GM19239 (cell line): ENCODE data around the gene ARHGAP24.
"Not testable (repeated sequence)": the region's sequence is repeated elsewhere in the genome, so short reads cannot be mapped to it uniquely, and the experiment has no call there.

Experiments
- DNase-seq: peaks from one replicate; pipeline ENCODE4 v3.0.0; 2011; ENCODE audit warnings: low spot score; ENCODE audit not compliant: insufficient read length
- FAIRE-seq: peaks from 2 replicates; lab custom pipeline; 2011; peaks lifted over from hg19 to GRCh38; lab: Jason Lieb, UNC

The ARHGAP24 gene

GRCh38 chr4:85478576-85478975 is 3.6 kb downstream of the ARHGAP24 start:
- FAIRE-seq (no peak), DNase-seq (no peak)

GRCh38 chr4:85482010-85482738 is 7.2 kb downstream of the ARHGAP24 start:
- FAIRE-seq (peak; percentile 75), DNase-seq (no peak)

- FAIRE-seq = no peak
- DNase-seq = no peak
These were observed 11.6 kb downstream of the ARHGAP24 start for GRCh38 chr4:85486425-85487086.

GRCh38 chr4:85488416-85488815 is 13.5 kb downstream of the ARHGAP24 start:
- FAIRE-seq = no peak
- no peak for DNase-seq

GRCh38 chr4:85489273-85489981 is 14.5 kb downstream of the ARHGAP24 start:
- no peak for FAIRE-seq

GRCh38 chr4:85491527-85491926 is 16.6 kb downstream of the ARHGAP24 start:
- DNase-seq (no peak), FAIRE-seq (no peak)

More at GRCh38 chr4:85489273-85489981, 14.5 kb downstream of the ARHGAP24 start:
- DNase-seq = no peak

GRCh38 chr4:85492336-85492735 is 17.4 kb downstream of the ARHGAP24 start:
- DNase-seq (no peak), FAIRE-seq (no peak)

- FAIRE-seq = no peak
These were observed 20.7 kb downstream of the ARHGAP24 start for GRCh38 chr4:85495621-85496020.

GRCh38 chr4:85496126-85496849 is 21.3 kb downstream of the ARHGAP24 start:
- FAIRE-seq (no peak), DNase-seq (no peak)

More at GRCh38 chr4:85495621-85496020, 20.7 kb downstream of the ARHGAP24 start:
- DNase-seq = no peak

GRCh38 chr4:85496933-85497332 is 22.0 kb downstream of the ARHGAP24 start:
- no peak for FAIRE-seq
- DNase-seq = no peak

GRCh38 chr4:85498068-85498733 is 23.3 kb downstream of the ARHGAP24 start:
- FAIRE-seq = peak; percentile 18

GRCh38 chr4:85499573-85499972 is 24.6 kb downstream of the ARHGAP24 start:
- DNase-seq (no peak), FAIRE-seq (no peak)

More at GRCh38 chr4:85498068-85498733, 23.3 kb downstream of the ARHGAP24 start:
- DNase-seq = no peak

- FAIRE-seq (no peak), DNase-seq (no peak)
These were observed 25.3 kb downstream of the ARHGAP24 start for GRCh38 chr4:85500110-85500867.

- not testable (repeated sequence) for FAIRE-seq, DNase-seq
These were observed 26.2 kb downstream of the ARHGAP24 start for GRCh38 chr4:85501145-85501544.

GRCh38 chr4:85508654-85509053 is 33.7 kb downstream of the ARHGAP24 start:
- DNase-seq = no peak
- FAIRE-seq = no peak

- FAIRE-seq (no peak), DNase-seq (no peak)
These were observed 35.1 kb downstream of the ARHGAP24 start for GRCh38 chr4:85509882-85510631.

GRCh38 chr4:85510632-85510984 is 35.7 kb downstream of the ARHGAP24 start:
- DNase-seq (no peak), FAIRE-seq (no peak)

GRCh38 chr4:85512446-85513205 is 37.7 kb downstream of the ARHGAP24 start:
- DNase-seq (no peak), FAIRE-seq (no peak)
